Measurements from ENCODE around the gene GLT1D1. TPM values are rescaled to one million over a fixed set of nuclear protein-coding genes. Genes with fewer than 3 reads are reported as not detected.
"Not testable (repeated sequence)": the region's sequence is repeated elsewhere in the genome, so short reads cannot be mapped to it uniquely, and the experiment has no call there.

Gene GLT1D1
- total and polyA plus RNA-seq, 8 donors = 1.0 to 17.6 (median 2.6) TPM

DNA sequence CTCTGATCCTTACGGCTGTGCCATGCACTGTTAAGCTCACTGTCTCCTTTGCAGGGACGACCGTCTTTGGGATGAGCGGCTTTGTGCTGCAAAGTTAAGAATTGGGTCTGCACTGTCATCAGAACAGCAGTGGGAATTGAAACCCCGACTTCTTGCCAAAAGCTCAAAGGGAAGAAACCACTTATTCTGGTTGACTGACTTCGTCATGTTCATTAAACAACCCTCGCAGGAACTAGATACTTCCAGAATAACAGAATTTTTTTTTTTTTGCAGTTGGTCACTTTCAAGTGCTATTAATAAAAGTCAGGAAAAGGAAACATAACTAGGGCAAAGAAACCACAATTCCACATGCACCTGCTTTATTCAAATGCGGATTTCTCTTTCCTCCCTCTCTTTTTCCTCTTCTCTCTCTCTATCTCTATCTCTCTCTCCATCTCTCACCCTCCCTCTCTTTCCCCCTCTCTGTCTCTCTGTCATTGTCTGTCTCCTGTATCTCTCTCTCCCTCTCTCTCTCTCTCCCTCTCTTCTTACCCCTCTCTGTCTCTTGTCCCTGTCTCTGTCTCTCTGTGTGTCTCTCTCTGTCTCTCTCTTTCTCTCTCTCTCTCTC lies 12.3 kb upstream of the GLT1D1 start:
- Histone ChIP-seq H3K36me3 (no peaks in the 10 kb centered on the region), H3K9me3 (no peaks in the 10 kb centered on the region), H3K4me3 (no peak overlapping the region), H3K27ac (no peak overlapping the region), H3K27me3 (no peaks in the 10 kb centered on the region), H3K4me1 (peaks cover 0 to 27% of the 10 kb centered on the region in 2 donors)
- peak in 1 of 4 donors; percentile 20 for DNase-seq
- no peak for TF ChIP-seq CTCF (IDR thresholded peaks at IDR 0.05)
- intact Hi-C loops (cut with DNase I) = no loop called here
- ATAC-seq = peak; percentile 33

DNA sequence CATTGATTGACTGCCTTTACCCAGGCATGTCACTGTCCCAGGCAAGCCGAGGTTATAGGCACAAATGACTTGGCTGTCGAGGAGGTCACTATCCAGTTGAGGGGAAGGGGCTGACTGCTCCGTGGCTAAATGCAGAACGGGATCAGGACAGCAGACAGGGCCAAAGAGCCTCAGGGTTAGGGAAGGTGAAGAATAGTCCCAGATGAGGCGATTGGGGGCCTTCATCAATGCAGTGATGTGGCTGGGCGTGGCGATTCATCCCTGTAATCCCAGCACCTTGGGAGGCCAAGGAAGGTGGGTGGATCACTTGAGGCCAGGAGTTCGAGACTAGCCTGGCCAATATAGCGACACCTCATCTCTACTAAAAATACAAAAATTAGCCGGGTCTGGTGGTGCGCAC lies 10.7 kb upstream of the GLT1D1 start:
- Histone ChIP-seq H3K27me3 (no peaks in the 10 kb centered on the region), H3K27ac (peak overlapping the region in 1 of 2 donors; percentile 87), H3K36me3 (no peaks in the 10 kb centered on the region), H3K4me3 (no peak overlapping the region), H3K4me1 (peaks cover 0 to 27% of the 10 kb centered on the region in 2 donors), H3K9me3 (no peaks in the 10 kb centered on the region)
- DNase-seq (no peak), ATAC-seq (no peak)
- no peak for TF ChIP-seq CTCF (IDR thresholded peaks at IDR 0.05)
- intact Hi-C loops (cut with DNase I) = no loop called here

DNA sequence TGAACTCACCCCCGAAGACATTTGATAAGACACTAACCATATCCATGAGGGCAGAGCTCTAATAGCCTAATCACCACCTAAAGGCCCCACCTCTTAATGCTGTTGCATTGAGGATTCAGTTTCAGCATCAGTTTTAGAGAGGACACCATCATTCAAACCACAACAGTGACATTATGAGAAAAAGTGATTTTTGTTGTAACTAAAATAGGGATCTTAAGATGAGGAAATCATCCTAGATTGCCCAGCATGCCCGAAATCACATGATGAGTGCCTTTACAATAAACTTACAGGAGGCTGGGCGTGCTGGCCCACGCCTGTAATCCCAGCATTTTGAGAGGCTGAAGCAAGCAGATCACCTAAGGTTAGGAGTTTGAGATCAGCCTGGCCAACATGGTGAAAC lies 9.7 kb upstream of the GLT1D1 start:
- Histone ChIP-seq H3K9me3 (no peaks in the 10 kb centered on the region), H3K4me3 (no peak overlapping the region), H3K4me1 (peaks cover 0 to 27% of the 10 kb centered on the region in 2 donors), H3K36me3 (no peaks in the 10 kb centered on the region), H3K27ac (peak overlapping the region in 1 of 2 donors; percentile 87), H3K27me3 (no peaks in the 10 kb centered on the region)
- intact Hi-C loops (cut with DNase I) = no loop called here
- ATAC-seq (peak; percentile 35), DNase-seq (no peak)
- TF ChIP-seq CTCF (IDR thresholded peaks at IDR 0.05) = no peak

- no peaks in the 10 kb centered on the region for H3K9me3 ChIP-seq
- H3K4me3 ChIP-seq = no peak overlapping the region
- H3K4me1 ChIP-seq = peaks cover 0 to 27% of the 10 kb centered on the region in 2 donors
- no peaks in the 10 kb centered on the region for H3K27me3 ChIP-seq
- DNase-seq (peak in 2 of 4 donors; percentile 70 to 87), ATAC-seq (peak; percentile 69)
- peak overlapping the region in 1 of 2 donors; percentile 87 for H3K27ac ChIP-seq
- no peaks in the 10 kb centered on the region for H3K36me3 ChIP-seq
- no peak for TF ChIP-seq CTCF (IDR thresholded peaks at IDR 0.05)
- intact Hi-C loops (cut with DNase I) = no loop called here
These were observed 9.1 kb upstream of the GLT1D1 start for GRCh38 chr12:128844031-128844635.

- H3K27ac ChIP-seq; H3K4me3 ChIP-seq; ATAC-seq; H3K9me3 ChIP-seq; intact Hi-C loops (cut with DNase I); DNase-seq; H3K36me3 ChIP-seq: not testable (repeated sequence)
- peaks cover 0 to 13% of the 10 kb centered on the region in 2 donors for H3K27me3 ChIP-seq
- peaks cover 0 to 16% of the 10 kb centered on the region in 2 donors for H3K4me1 ChIP-seq
These were observed 6.6 kb upstream of the GLT1D1 start for GRCh38 chr12:128846671-128847070.
